ENCODE data around the gene FLRT1. TPM values are rescaled to one million over a fixed set of nuclear protein-coding genes. Genes with fewer than 3 reads are reported as not detected.
A peak's percentile ranks its signal among the peaks of the same experiment; 100 is the strongest.

Gene FLRT1
- total RNA-seq, 1 experiment from 2014 or later, result 0.31 TPM

DNA sequence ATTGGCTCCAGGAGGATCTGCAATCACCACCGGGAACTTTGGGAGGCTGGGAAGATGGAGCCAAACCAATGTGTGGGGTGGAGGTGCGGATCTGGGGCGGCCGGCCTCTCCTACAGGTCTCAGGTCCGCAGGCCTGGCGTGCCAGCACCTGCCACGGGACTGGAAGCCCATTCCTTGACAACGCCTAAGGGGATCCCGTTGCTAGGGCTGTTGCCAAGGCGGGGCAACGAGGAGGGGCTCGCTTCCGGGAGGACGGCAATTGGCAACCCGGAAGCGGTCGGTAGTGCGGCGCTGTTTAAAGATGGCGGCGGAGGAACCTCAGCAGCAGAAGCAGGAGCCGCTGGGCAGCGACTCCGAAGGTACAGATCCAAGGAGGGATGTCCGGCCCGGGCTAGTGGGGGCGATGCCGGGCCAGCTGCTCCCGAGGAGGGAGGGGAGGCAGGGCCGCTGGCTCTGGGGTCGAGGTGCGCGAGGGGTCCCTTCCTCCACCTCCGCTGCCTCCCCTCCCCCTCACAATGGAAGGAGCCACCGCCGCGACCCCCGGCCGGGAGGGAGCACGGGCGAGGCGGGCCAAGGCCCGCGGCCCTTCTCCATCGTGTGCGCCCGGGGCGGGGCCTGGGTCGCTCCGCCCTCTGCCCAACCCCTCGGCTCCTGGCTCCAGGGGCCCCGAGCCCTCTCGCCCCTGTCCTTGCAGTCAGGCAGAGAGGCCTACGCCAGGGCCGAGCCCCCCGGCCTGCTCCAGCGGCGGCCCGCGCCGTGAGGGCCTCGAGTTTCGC, 49.4 kb upstream of the FLRT1 start, which contains the start of gene OTUB1:
OTUB1 (plus strand) TSS at position 283 of the 776 bp plus-strand sequence; CDS start at position 302, 19 bp downstream.
- no CpG with 5 or more reads among the region's 63 CpGs for WGBS (ENCODE audit: extremely low coverage, insufficient read length, low lambda C conversion rate)
- Histone ChIP-seq H3K27ac (ENCODE audit: insufficient read length, low read depth, low read length) (peak within 1 kb of the TSS; percentile 8), H3K79me2 (ENCODE audit: insufficient read depth, low read length) (peaks cover 9% of the 10 kb centered on the region; the same call in 1 of the 2 replicates), H4K5ac (ENCODE audit: insufficient read length, low read depth, low read length) (no peak within 1 kb of the TSS), H2BK12ac (ENCODE audit: insufficient read length, low read depth, low read length) (no peak within 1 kb of the TSS), H2BK15ac (ENCODE audit: low read depth, low read length) (no peak within 1 kb of the TSS; the same call in 1 of the 2 replicates), H2BK20ac (ENCODE audit: low read depth, low read length, poor library complexity, severe bottlenecking) (no peak within 1 kb of the TSS), H3K9ac (ENCODE audit: extremely low read depth, insufficient read length, low read length) (peak within 1 kb of the TSS; percentile 92), H2AFZ (ENCODE audit: low read length) (no peak within 1 kb of the TSS), H3K23ac (ENCODE audit: insufficient read length, low read depth, low read length) (no peak within 1 kb of the TSS), H4K91ac (ENCODE audit: insufficient read length, low read depth, low read length) (no peak within 1 kb of the TSS), H3K14ac (ENCODE audit: insufficient read depth, low read length) (peak within 1 kb of the TSS; percentile 99), H3K9me3 (ENCODE audit: control insufficient read depth, low read depth, low read length) (no peaks in the 10 kb centered on the region), H3K4me2 (ENCODE audit: insufficient read depth, insufficient read length, low read length) (peak within 1 kb of the TSS; percentile 62), H3K4me1 (ENCODE audit: insufficient read depth, low read length) (peaks cover 7% of the 10 kb centered on the region; the same call in 1 of the 2 replicates), H3K18ac (ENCODE audit: insufficient read length, low read depth, low read length) (peak within 1 kb of the TSS; percentile 99), H4K20me1 (ENCODE audit: control insufficient read depth, insufficient read depth, insufficient read length) (no peaks in the 10 kb centered on the region), H2BK5ac (ENCODE audit: insufficient read length, low read length) (peak within 1 kb of the TSS; percentile 83), H3K79me1 (ENCODE audit: insufficient read depth, low read depth, low read length, poor library complexity, severe bottlenecking) (peaks cover 24% of the 10 kb centered on the region), H3T11ph (ENCODE audit: low read length) (no peak within 1 kb of the TSS), H3K56ac (ENCODE audit: insufficient read length, low read depth, low read length) (no peak within 1 kb of the TSS), H2AK5ac (ENCODE audit: insufficient read length, low read length) (no peak within 1 kb of the TSS), H3K27me3 (ENCODE audit: insufficient read depth, low read length) (no peaks in the 10 kb centered on the region), H4K8ac (replicated peaks; ENCODE audit: insufficient read length, low read depth, low read length) (no peak within 1 kb of the TSS), H3K4ac (ENCODE audit: low read depth, low read length) (no peak within 1 kb of the TSS), H3K23me2 (ENCODE audit: insufficient read length, low read depth, low read length, poor library complexity, severe bottlenecking) (peaks cover 17% of the 10 kb centered on the region), H2BK120ac (ENCODE audit: low read depth, low read length, poor library complexity, severe bottlenecking) (no peak within 1 kb of the TSS)
- peaks cover 15 to 17% of the 10 kb centered on the region in 2 experiments for H3K4me1 Mint-ChIP-seq
- no peaks in the 10 kb centered on the region; a peak in 2 of 5 replicates for H3K9me3 Mint-ChIP-seq
- peak within 1 kb of the TSS; percentile 97 to 99 (median 99) for H3K27ac Mint-ChIP-seq
- H3K4me3 Mint-ChIP-seq, result peak within 1 kb of the TSS; percentile 93 to 98
- TF ChIP-seq, protein P1, sequence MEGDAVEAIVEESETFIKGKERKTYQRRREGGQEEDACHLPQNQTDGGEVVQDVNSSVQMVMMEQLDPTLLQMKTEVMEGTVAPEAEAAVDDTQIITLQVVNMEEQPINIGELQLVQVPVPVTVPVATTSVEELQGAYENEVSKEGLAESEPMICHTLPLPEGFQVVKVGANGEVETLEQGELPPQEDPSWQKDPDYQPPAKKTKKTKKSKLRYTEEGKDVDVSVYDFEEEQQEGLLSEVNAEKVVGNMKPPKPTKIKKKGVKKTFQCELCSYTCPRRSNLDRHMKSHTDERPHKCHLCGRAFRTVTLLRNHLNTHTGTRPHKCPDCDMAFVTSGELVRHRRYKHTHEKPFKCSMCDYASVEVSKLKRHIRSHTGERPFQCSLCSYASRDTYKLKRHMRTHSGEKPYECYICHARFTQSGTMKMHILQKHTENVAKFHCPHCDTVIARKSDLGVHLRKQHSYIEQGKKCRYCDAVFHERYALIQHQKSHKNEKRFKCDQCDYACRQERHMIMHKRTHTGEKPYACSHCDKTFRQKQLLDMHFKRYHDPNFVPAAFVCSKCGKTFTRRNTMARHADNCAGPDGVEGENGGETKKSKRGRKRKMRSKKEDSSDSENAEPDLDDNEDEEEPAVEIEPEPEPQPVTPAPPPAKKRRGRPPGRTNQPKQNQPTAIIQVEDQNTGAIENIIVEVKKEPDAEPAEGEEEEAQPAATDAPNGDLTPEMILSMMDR (conservative IDR thresholded peaks at IDR 0.05), result no peak
- DNase-seq, result peak; percentile 99
- H3K36me3 Mint-ChIP-seq (ENCODE audit: insufficient read depth in 1 of 3, low read depth in 3 of 3), result peaks cover 30 to 42% (median 33%) of the 10 kb centered on the region in 3 experiments; a peak in 6 of 7 replicates
- H3K27me3 Mint-ChIP-seq (ENCODE audit: low read depth), result no peaks in the 10 kb centered on the region; the same call in 1 of the 2 replicates

Data from H9 (cell line).